H9 (cell line): ENCODE results near the gene CORO2B. TPM values are rescaled to one million over a fixed set of nuclear protein-coding genes. Genes with fewer than 3 reads are reported as not detected.

Source experiments
- DNase-seq: peaks from one replicate; pipeline ENCODE4 v3.0.0-alpha.2; 2017
- H2AFZ ChIP-seq: one replicate; pipeline ENCODE4 v1.6.1; 2013; ENCODE audit warnings: mild to moderate bottlenecking, low read length, control low read depth, moderate library complexity
- H2AK5ac ChIP-seq: 2 replicates; pipeline ENCODE4 v1.6.1; 2013; ENCODE audit warnings: low read length, control low read depth, mixed read lengths; ENCODE audit not compliant: insufficient read length
- H2BK120ac ChIP-seq: one replicate; pipeline ENCODE4 v1.6.1; 2013; ENCODE audit warnings: low read depth, mild to moderate bottlenecking, low read length, control low read depth, inconsistent platforms; ENCODE audit not compliant: poor library complexity, severe bottlenecking
- H2BK12ac ChIP-seq: 2 replicates; pipeline ENCODE4 v1.6.1; 2013; ENCODE audit warnings: low read length, control low read depth, mixed read lengths, low read depth; ENCODE audit not compliant: insufficient read length
- H2BK15ac ChIP-seq: 2 replicates; pipeline ENCODE4 v1.6.1; 2013; ENCODE audit warnings: low read depth, low read length, control low read depth
- H2BK20ac ChIP-seq: one replicate; pipeline ENCODE4 v1.6.1; 2013; ENCODE audit warnings: low read depth, mild to moderate bottlenecking, low read length, control low read depth, inconsistent platforms; ENCODE audit not compliant: poor library complexity, severe bottlenecking
- H2BK5ac ChIP-seq: 2 replicates; pipeline ENCODE4 v1.6.1; 2013; ENCODE audit warnings: low read length, control low read depth, mixed read lengths; ENCODE audit not compliant: insufficient read length
- H3K14ac ChIP-seq: 2 replicates; pipeline ENCODE4 v1.6.1; 2013; ENCODE audit warnings: low read length, control low read depth; ENCODE audit not compliant: insufficient read depth
- H3K18ac ChIP-seq: 2 replicates; pipeline ENCODE4 v1.6.1; 2013; ENCODE audit warnings: low read depth, mild to moderate bottlenecking, mixed read lengths, low read length, control low read depth; ENCODE audit not compliant: insufficient read length
- H3K23ac ChIP-seq: 2 replicates; pipeline ENCODE4 v1.6.1; 2013; ENCODE audit warnings: low read length, control low read depth, mixed read lengths, low read depth; ENCODE audit not compliant: insufficient read length
- H3K23me2 ChIP-seq: 2 replicates; pipeline ENCODE4 v1.6.1; 2013; ENCODE audit warnings: low read depth, mild to moderate bottlenecking, mixed read lengths, low read length, control low read depth; ENCODE audit not compliant: insufficient read length, poor library complexity, severe bottlenecking
- H3K27ac ChIP-seq: 2 replicates; pipeline ENCODE4 v1.5.1; 2013; ENCODE audit warnings: low read length, control low read depth, mixed read lengths, low read depth; ENCODE audit not compliant: insufficient read length
- H3K27me3 ChIP-seq: 2 replicates; pipeline ENCODE4 v1.6.1; 2013; ENCODE audit warnings: low read length, control low read depth, inconsistent platforms; ENCODE audit not compliant: insufficient read depth
- H3K4ac ChIP-seq: 2 replicates; pipeline ENCODE4 v1.6.1; 2013; ENCODE audit warnings: low read depth, mild to moderate bottlenecking, control low read depth, inconsistent platforms, low read length, moderate library complexity
- H3K4me1 ChIP-seq: 2 replicates; pipeline ENCODE4 v1.6.1; 2013; ENCODE audit warnings: low read length, control low read depth, inconsistent platforms; ENCODE audit not compliant: insufficient read depth
- H3K4me2 ChIP-seq: 2 replicates; pipeline ENCODE4 v1.6.1; 2013; ENCODE audit warnings: low read length, control low read depth, mixed read lengths; ENCODE audit not compliant: insufficient read length, insufficient read depth
- H3K56ac ChIP-seq: 2 replicates; pipeline ENCODE4 v1.6.1; 2013; ENCODE audit warnings: low read depth, mild to moderate bottlenecking, mixed read lengths, low read length, control low read depth; ENCODE audit not compliant: insufficient read length
- H3K79me1 ChIP-seq: 2 replicates; pipeline ENCODE4 v1.6.1; 2013; ENCODE audit warnings: low read depth, mild to moderate bottlenecking, moderate library complexity, low read length, control low read depth, inconsistent platforms; ENCODE audit not compliant: insufficient read depth, poor library complexity, severe bottlenecking
- H3K79me2 ChIP-seq: 2 replicates; pipeline ENCODE4 v1.6.1; 2013; ENCODE audit warnings: low read length, control low read depth, inconsistent platforms; ENCODE audit not compliant: insufficient read depth
- H3K9ac ChIP-seq: 2 replicates; pipeline ENCODE4 v1.6.1; 2013; ENCODE audit warnings: low read length, control low read depth, mixed read lengths; ENCODE audit not compliant: insufficient read length; ENCODE audit errors: extremely low read depth
- H3K9me3 ChIP-seq: one replicate; pipeline ENCODE4 v1.6.1; 2013; ENCODE audit warnings: low read depth, low read length, inconsistent platforms; ENCODE audit not compliant: control insufficient read depth
- H3T11ph ChIP-seq: one replicate; pipeline ENCODE4 v1.6.1; 2013; ENCODE audit warnings: mild to moderate bottlenecking, low read length, control low read depth, inconsistent platforms
- H4K20me1 ChIP-seq: one replicate; pipeline ENCODE4 v1.6.1; 2013; ENCODE audit not compliant: control insufficient read depth, insufficient read length, insufficient read depth
- H4K5ac ChIP-seq: 2 replicates; pipeline ENCODE4 v1.6.1; 2013; ENCODE audit warnings: low read depth, mild to moderate bottlenecking, mixed read lengths, low read length, control low read depth; ENCODE audit not compliant: insufficient read length
- H4K8ac ChIP-seq: replicated peaks from 2 replicates; pipeline ENCODE4 v1.6.1; 2013; ENCODE audit warnings: low read length, control low read depth, mixed read lengths, low read depth; ENCODE audit not compliant: insufficient read length
- H4K91ac ChIP-seq: 2 replicates; pipeline ENCODE4 v1.6.1; 2013; ENCODE audit warnings: low read depth, mild to moderate bottlenecking, moderate library complexity, mixed read lengths, low read length, control low read depth; ENCODE audit not compliant: insufficient read length
- H3K27ac Mint-ChIP-seq, 3 experiments: 2 replicates in 2 of 3; 3 replicates in 1 of 3; pipeline ENCODE4 v1.8.0; 2020 to 2021; ENCODE audit warnings: mixed read lengths in 3 of 3, mild to moderate bottlenecking in 1 of 3, moderate library complexity in 1 of 3
- H3K27me3 Mint-ChIP-seq: 2 replicates; pipeline ENCODE4 v1.8.0; 2021; ENCODE audit warnings: low read depth, mild to moderate bottlenecking, moderate library complexity, mixed read lengths
- H3K36me3 Mint-ChIP-seq, 3 experiments: 2 replicates in 2 of 3; 3 replicates in 1 of 3; pipeline ENCODE4 v1.8.0; 2020 to 2021; ENCODE audit warnings: low read depth in 3 of 3, mixed read lengths in 3 of 3; ENCODE audit not compliant: insufficient read depth in 1 of 3
- H3K4me1 Mint-ChIP-seq, 2 experiments: 2 replicates each; pipeline ENCODE4 v1.8.0; 2020; ENCODE audit warnings: mixed read lengths in 2 of 2
- H3K4me3 Mint-ChIP-seq, 2 experiments: 2 replicates in 1 of 2; 3 replicates in 1 of 2; pipeline ENCODE4 v1.8.0; 2020 to 2021; ENCODE audit warnings: mild to moderate bottlenecking in 2 of 2, mixed read lengths in 2 of 2, moderate library complexity in 1 of 2
- H3K9me3 Mint-ChIP-seq, 2 experiments: 2 replicates in 1 of 2; 3 replicates in 1 of 2; pipeline ENCODE4 v1.8.0; 2020; ENCODE audit warnings: mild to moderate bottlenecking in 2 of 2, mixed read lengths in 2 of 2, moderate library complexity in 1 of 2
- WGBS: extraction: QIAGEN DNeasy Blood & Tissue Kit; methylation state at CpG from one replicate; pipeline ENCODE4 v1.1.7; 2013; ENCODE audit warnings: missing lambda C conversion rate, low lambda C conversion rate, mixed read lengths; ENCODE audit not compliant: insufficient read length; ENCODE audit errors: extremely low coverage; 5-methylcytosine and 5-hydroxymethylcytosine counted together
- total RNA-seq: library from RNA; stranded (reverse); gene quantifications from 2 replicates; pipeline ENCODE4 v1.2.1, GENCODE V29; 2021
- TF ChIP-seq, protein P1 (sequence below): fragments of 200-600 bp; sonication (generic); conservative IDR thresholded peaks from 3 replicates; pipeline ENCODE4 v1.8.0; 2021; ENCODE audit warnings: antibody characterized with exemption, mild to moderate bottlenecking

The CORO2B gene
- total RNA-seq, 1 experiment from 2014 or later: 3.1 TPM

DNA sequence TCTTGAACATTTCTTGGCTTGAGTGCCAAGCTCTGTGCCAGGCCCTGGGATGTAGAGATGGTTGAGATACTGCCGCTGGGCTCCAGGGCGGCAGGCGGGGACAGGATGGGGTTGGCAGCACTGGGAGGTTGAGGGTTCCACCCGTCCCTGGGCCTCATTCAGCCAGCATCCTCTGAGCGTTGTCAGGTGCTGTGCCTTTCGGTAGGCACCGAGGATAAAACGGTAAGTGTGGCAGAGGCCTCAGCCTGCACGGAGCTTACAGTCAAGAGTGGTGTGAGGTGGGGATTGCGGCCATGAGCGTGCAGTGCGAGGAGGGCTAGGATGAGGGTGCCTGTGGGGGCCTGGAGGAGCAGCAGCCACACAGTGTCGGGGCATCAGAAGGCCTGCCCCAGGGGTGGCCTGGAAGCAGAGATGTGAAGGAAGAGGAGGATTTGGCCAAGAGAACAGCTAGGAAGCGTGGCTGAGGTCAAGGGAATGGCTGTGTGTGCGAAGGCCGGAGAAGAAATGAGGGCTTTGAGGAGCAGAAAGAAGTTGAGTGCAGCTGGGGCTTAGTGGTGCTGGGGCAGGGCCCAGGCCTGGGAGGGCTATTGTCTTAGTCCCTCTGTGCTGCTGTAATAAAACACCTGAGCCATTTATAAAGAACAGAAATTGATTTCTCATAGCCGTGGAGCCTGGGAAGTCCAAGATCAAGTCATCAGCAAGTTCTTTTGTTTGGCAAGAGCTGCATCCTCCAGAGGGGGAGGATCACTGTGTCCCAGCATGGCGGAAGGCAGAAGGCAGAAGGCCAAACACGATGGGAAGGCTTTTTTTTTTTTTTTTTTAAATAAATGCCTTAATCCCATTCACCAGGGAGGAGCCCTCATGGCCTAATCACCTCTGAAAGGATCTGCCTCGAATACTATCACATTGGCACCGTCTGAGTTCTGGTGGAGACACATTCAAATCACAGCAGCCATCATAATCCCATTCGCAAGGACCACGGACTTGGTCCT is 22.7 kb downstream of the CORO2B start:
- Histone ChIP-seq H3K18ac (peak overlapping the region; percentile 28), H2BK12ac (no peak overlapping the region), H4K5ac (no peak overlapping the region), H2BK15ac (no peak overlapping the region), H3K9me3 (no peaks in the 10 kb centered on the region), H3T11ph (no peak overlapping the region), H4K20me1 (no peaks in the 10 kb centered on the region), H3K9ac (no peak overlapping the region), H3K79me2 (no peaks in the 10 kb centered on the region; the same call in 1 of the 2 replicates), H3K23me2 (peaks cover 2% of the 10 kb centered on the region), H3K4ac (no peak overlapping the region), H2AK5ac (no peak overlapping the region), H4K8ac (no peak overlapping the region), H2BK20ac (no peak overlapping the region), H2BK120ac (no peak overlapping the region), H3K27ac (no peak overlapping the region), H3K56ac (no peak overlapping the region), H4K91ac (no peak overlapping the region), H3K4me1 (peaks cover 14% of the 10 kb centered on the region), H3K14ac (no peak overlapping the region), H3K4me2 (no peak overlapping the region), H3K79me1 (no peaks in the 10 kb centered on the region), H3K27me3 (no peaks in the 10 kb centered on the region), H3K23ac (no peak overlapping the region), H2AFZ (no peak overlapping the region), H2BK5ac (no peak overlapping the region)
- H3K27me3 Mint-ChIP-seq: peaks cover 35% of the 10 kb centered on the region
- peak overlapping the region in 2 of 3 experiments; percentile 75 to 87; a peak in 5 of 7 replicates for H3K27ac Mint-ChIP-seq
- peak overlapping the region in 1 of 2 experiments; percentile 11; a peak in 2 of 5 replicates for H3K4me3 Mint-ChIP-seq
- peaks cover 56 to 60% of the 10 kb centered on the region in 2 experiments for H3K4me1 Mint-ChIP-seq
- H3K36me3 Mint-ChIP-seq: peaks cover 0 to 1% (median 0%) of the 10 kb centered on the region in 3 experiments; a peak in 1 of 7 replicates
- no peak for DNase-seq
- H3K9me3 Mint-ChIP-seq: no peaks in the 10 kb centered on the region; a peak in 1 of 5 replicates
- WGBS: no CpG with 5 or more reads among the region's 23 CpGs
- TF ChIP-seq, protein P1, sequence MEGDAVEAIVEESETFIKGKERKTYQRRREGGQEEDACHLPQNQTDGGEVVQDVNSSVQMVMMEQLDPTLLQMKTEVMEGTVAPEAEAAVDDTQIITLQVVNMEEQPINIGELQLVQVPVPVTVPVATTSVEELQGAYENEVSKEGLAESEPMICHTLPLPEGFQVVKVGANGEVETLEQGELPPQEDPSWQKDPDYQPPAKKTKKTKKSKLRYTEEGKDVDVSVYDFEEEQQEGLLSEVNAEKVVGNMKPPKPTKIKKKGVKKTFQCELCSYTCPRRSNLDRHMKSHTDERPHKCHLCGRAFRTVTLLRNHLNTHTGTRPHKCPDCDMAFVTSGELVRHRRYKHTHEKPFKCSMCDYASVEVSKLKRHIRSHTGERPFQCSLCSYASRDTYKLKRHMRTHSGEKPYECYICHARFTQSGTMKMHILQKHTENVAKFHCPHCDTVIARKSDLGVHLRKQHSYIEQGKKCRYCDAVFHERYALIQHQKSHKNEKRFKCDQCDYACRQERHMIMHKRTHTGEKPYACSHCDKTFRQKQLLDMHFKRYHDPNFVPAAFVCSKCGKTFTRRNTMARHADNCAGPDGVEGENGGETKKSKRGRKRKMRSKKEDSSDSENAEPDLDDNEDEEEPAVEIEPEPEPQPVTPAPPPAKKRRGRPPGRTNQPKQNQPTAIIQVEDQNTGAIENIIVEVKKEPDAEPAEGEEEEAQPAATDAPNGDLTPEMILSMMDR: no peak
